ENCODE data around the gene SAPCD2.

Gene SAPCD2

GRCh38 chr9:137053944-137054931 lies 16.1 kb downstream of the SAPCD2 start, which contains the start of gene ENTPD2:
Gene ENTPD2, minus strand, starts transcription at chr9:137054061. Its CDS starts 64 bp downstream, at chr9:137053997.
- Mint-ChIP-seq H3K4me3 (no peak within 1 kb of the TSS), H3K27ac (no peak within 1 kb of the TSS), H3K9me3 (ENCODE audit: low read depth) (no peaks in the 10 kb centered on the region), H3K27me3 (peaks cover 5% of the 10 kb centered on the region), H3K36me3 (no peaks in the 10 kb centered on the region), H3K4me1 (ENCODE audit: low read depth) (no peaks in the 10 kb centered on the region)

GRCh38 chr9:137052998-137053943 lies 17.1 kb downstream of the SAPCD2 start:
- H3K36me3 Mint-ChIP-seq, result no peaks in the 10 kb centered on the region
- no peaks in the 10 kb centered on the region for H3K9me3 Mint-ChIP-seq (ENCODE audit: low read depth)
- peaks cover 5% of the 10 kb centered on the region for H3K27me3 Mint-ChIP-seq
- no peaks in the 10 kb centered on the region for H3K4me1 Mint-ChIP-seq (ENCODE audit: low read depth)
- no peak overlapping the region for H3K27ac Mint-ChIP-seq
- H3K4me3 Mint-ChIP-seq, result no peak overlapping the region

- H3K36me3 Mint-ChIP-seq, result no peaks in the 10 kb centered on the region
- no peaks in the 10 kb centered on the region for H3K4me1 Mint-ChIP-seq (ENCODE audit: low read depth)
- H3K27ac Mint-ChIP-seq, result no peak overlapping the region
- no peaks in the 10 kb centered on the region for H3K9me3 Mint-ChIP-seq (ENCODE audit: low read depth)
- H3K4me3 Mint-ChIP-seq, result no peak overlapping the region
- peaks cover 5% of the 10 kb centered on the region for H3K27me3 Mint-ChIP-seq
Observed at GRCh38 chr9:137052293-137052692, 18.1 kb downstream of the SAPCD2 start.

- Mint-ChIP-seq H3K36me3 (no peaks in the 10 kb centered on the region), H3K4me1 (ENCODE audit: low read depth) (peaks cover 3% of the 10 kb centered on the region), H3K27me3 (peaks cover 5% of the 10 kb centered on the region), H3K27ac (no peak overlapping the region), H3K9me3 (ENCODE audit: low read depth) (no peaks in the 10 kb centered on the region), H3K4me3 (no peak overlapping the region)
Observed at GRCh38 chr9:137051145-137051724, 19.1 kb downstream of the SAPCD2 start.

- peaks cover 3% of the 10 kb centered on the region for H3K4me1 Mint-ChIP-seq (ENCODE audit: low read depth)
- H3K27ac Mint-ChIP-seq, result no peak overlapping the region
- peaks cover 5% of the 10 kb centered on the region for H3K27me3 Mint-ChIP-seq
- no peaks in the 10 kb centered on the region for H3K36me3 Mint-ChIP-seq
- H3K4me3 Mint-ChIP-seq, result no peak overlapping the region
- H3K9me3 Mint-ChIP-seq (ENCODE audit: low read depth), result no peaks in the 10 kb centered on the region
Observed at GRCh38 chr9:137050570-137050969, 19.8 kb downstream of the SAPCD2 start.

GRCh38 chr9:137049544-137050449 lies 20.6 kb downstream of the SAPCD2 start:
- H3K36me3 Mint-ChIP-seq, result no peaks in the 10 kb centered on the region
- peaks cover 7% of the 10 kb centered on the region for H3K4me1 Mint-ChIP-seq (ENCODE audit: low read depth)
- H3K27me3 Mint-ChIP-seq, result peaks cover 6% of the 10 kb centered on the region
- no peak overlapping the region for H3K27ac Mint-ChIP-seq
- no peak overlapping the region for H3K4me3 Mint-ChIP-seq
- H3K9me3 Mint-ChIP-seq (ENCODE audit: low read depth), result no peaks in the 10 kb centered on the region

- H3K27ac Mint-ChIP-seq, result no peak overlapping the region
- H3K4me3 Mint-ChIP-seq, result no peak overlapping the region
- H3K4me1 Mint-ChIP-seq (ENCODE audit: low read depth), result peaks cover 11% of the 10 kb centered on the region
- peaks cover 6% of the 10 kb centered on the region for H3K27me3 Mint-ChIP-seq
- H3K9me3 Mint-ChIP-seq (ENCODE audit: low read depth), result no peaks in the 10 kb centered on the region
- H3K36me3 Mint-ChIP-seq, result no peaks in the 10 kb centered on the region
Observed at GRCh38 chr9:137048655-137049543, 21.5 kb downstream of the SAPCD2 start.

- Mint-ChIP-seq H3K27ac (no peak within 1 kb of the TSS), H3K9me3 (ENCODE audit: low read depth) (no peaks in the 10 kb centered on the region), H3K4me1 (ENCODE audit: low read depth) (peaks cover 11% of the 10 kb centered on the region), H3K36me3 (no peaks in the 10 kb centered on the region), H3K27me3 (peaks cover 5% of the 10 kb centered on the region), H3K4me3 (peak within 1 kb of the TSS; percentile 70)
Observed at GRCh38 chr9:137046088-137046787, 24.1 kb downstream of the SAPCD2 start, which contains the start of gene NPDC1. Gene NPDC1, minus strand, starts transcription at chr9:137046177. Its CDS starts 188 bp downstream, at chr9:137045989.

GRCh38 chr9:137045294-137046087 lies 24.9 kb downstream of the SAPCD2 start:
- Mint-ChIP-seq H3K4me3 (peak overlapping the region; percentile 70), H3K36me3 (no peaks in the 10 kb centered on the region), H3K27me3 (peaks cover 5% of the 10 kb centered on the region), H3K4me1 (ENCODE audit: low read depth) (peaks cover 11% of the 10 kb centered on the region), H3K27ac (no peak overlapping the region), H3K9me3 (ENCODE audit: low read depth) (no peaks in the 10 kb centered on the region)

GRCh38 chr9:137044502-137045177 lies 25.7 kb downstream of the SAPCD2 start:
- H3K4me3 Mint-ChIP-seq, result peak overlapping the region; percentile 70

GRCh38 chr9:137044037-137044436 lies 26.3 kb downstream of the SAPCD2 start:
- Mint-ChIP-seq H3K36me3 (no peaks in the 10 kb centered on the region), H3K27ac (no peak overlapping the region), H3K9me3 (ENCODE audit: low read depth) (no peaks in the 10 kb centered on the region), H3K4me3 (no peak overlapping the region), H3K4me1 (ENCODE audit: low read depth) (peaks cover 11% of the 10 kb centered on the region), H3K27me3 (peaks cover 2% of the 10 kb centered on the region)

More at GRCh38 chr9:137044502-137045177, 25.7 kb downstream of the SAPCD2 start:
- H3K4me1 Mint-ChIP-seq (ENCODE audit: low read depth), result peaks cover 11% of the 10 kb centered on the region
- H3K9me3 Mint-ChIP-seq (ENCODE audit: low read depth), result no peaks in the 10 kb centered on the region
- H3K36me3 Mint-ChIP-seq, result no peaks in the 10 kb centered on the region
- peaks cover 2% of the 10 kb centered on the region for H3K27me3 Mint-ChIP-seq
- H3K27ac Mint-ChIP-seq, result no peak overlapping the region

All from activated naive CD8-positive, alpha-beta T cell (primary cell).